PC-3 (cell line): ENCODE results near the gene TNFRSF19. TPM values are rescaled to one million over a fixed set of nuclear protein-coding genes. Genes with fewer than 3 reads are reported as not detected.
A peak's percentile ranks its signal among the peaks of the same experiment; 100 is the strongest.

Source experiments
- ATAC-seq: fragments of 200-7000 bp; cut with Tn5 transposase; 2 replicates; pipeline ENCODE4 v1.9.1; 2020; ENCODE audit warnings: mild to moderate bottlenecking, moderate library complexity
- BruUV-seq: library from RNA; stranded (reverse); fragments of 400-500 nt; replicated peaks from 2 replicates; lab custom pipeline; 2021; lab: Mats Ljungman, UMichigan
- CTCF ChIA-PET: fragments of 300-600 bp; sonication (Branson Sonifier 250); formaldehyde crosslinking; loops from one replicate; lab custom pipeline; 2022; ENCODE audit warnings: antibody characterized with exemption; lab: Charles Lee
- POLR2A ChIA-PET: fragments of 300-600 bp; sonication (Branson Sonifier 250); formaldehyde crosslinking; loops from one replicate; lab custom pipeline; 2022; ENCODE audit warnings: antibody characterized with exemption; ENCODE audit not compliant: unreplicated experiment; lab: Charles Lee
- DNase-seq: peaks from one replicate; pipeline ENCODE4 v3.0.0-alpha.2; 2015
- H2AFZ ChIP-seq: fragments of 300-600 bp; sonication (generic); 2 replicates; pipeline ENCODE4 v1.6.0; 2016; ENCODE audit warnings: antibody characterized with exemption, low read length
- H3F3A ChIP-seq: fragments of 300-600 bp; sonication (generic); one replicate; pipeline ENCODE4 v1.6.0; 2017; ENCODE audit warnings: antibody characterized with exemption, low read length, control low read depth, mild to moderate bottlenecking; ENCODE audit not compliant: unreplicated experiment
- H3K27ac ChIP-seq: fragments of 300-600 bp; sonication (generic); 2 replicates; pipeline ENCODE4 v1.5.1; 2016; ENCODE audit warnings: mild to moderate bottlenecking, low read length
- H3K27me3 ChIP-seq: fragments of 300-600 bp; sonication (generic); 2 replicates; pipeline ENCODE4 v1.6.1; 2016; ENCODE audit warnings: low read length, mixed read lengths
- H3K36me3 ChIP-seq: fragments of 300-600 bp; sonication (generic); 2 replicates; pipeline ENCODE4 v1.6.1; 2016; ENCODE audit warnings: low read depth, mixed run types, low read length, mixed read lengths
- H3K4me1 ChIP-seq: fragments of 300-600 bp; sonication (generic); 2 replicates; pipeline ENCODE4 v1.5.1; 2016; ENCODE audit warnings: low read length; ENCODE audit not compliant: insufficient read depth
- H3K4me2 ChIP-seq: fragments of 300-600 bp; sonication (generic); 2 replicates; pipeline ENCODE4 v1.6.0; 2016; ENCODE audit warnings: low read length
- H3K4me3 ChIP-seq: fragments of 300-600 bp; sonication (generic); 2 replicates; pipeline ENCODE4 v1.5.1; 2016; ENCODE audit warnings: mild to moderate bottlenecking, low read length, mixed read lengths
- H3K79me2 ChIP-seq: fragments of 300-600 bp; sonication (generic); 2 replicates; pipeline ENCODE4 v1.6.1; 2017; ENCODE audit warnings: low read length, mixed read lengths
- H3K9ac ChIP-seq: fragments of 300-600 bp; sonication (generic); 2 replicates; pipeline ENCODE4 v1.6.0; 2016; ENCODE audit warnings: mild to moderate bottlenecking, low read length
- H3K9me2 ChIP-seq: fragments of 300-600 bp; sonication (generic); replicated peaks from 2 replicates; pipeline ENCODE4 v1.6.1; 2016; ENCODE audit warnings: mixed run types, low read length, mixed read lengths
- H3K9me3 ChIP-seq: fragments of 300-600 bp; sonication (generic); 2 replicates; pipeline ENCODE4 v1.6.1; 2016; ENCODE audit warnings: low read length, mixed read lengths
- H4K20me1 ChIP-seq: fragments of 300-600 bp; sonication (generic); 2 replicates; pipeline ENCODE4 v1.6.1; 2016; ENCODE audit warnings: low read length, mixed read lengths
- CTCF ChIP-seq: fragments of 300-600 bp; sonication (generic); conservative IDR thresholded peaks from 2 replicates; pipeline ENCODE4 v1.5.1; 2017; ENCODE audit warnings: antibody characterized with exemption, low read depth, mild to moderate bottlenecking, low read length
- EZH2 ChIP-seq: fragments of 300-600 bp; sonication (generic); IDR thresholded peaks from one replicate; pipeline ENCODE4 v1.6.1; 2017; ENCODE audit warnings: antibody characterized with exemption, mild to moderate bottlenecking, low read length; ENCODE audit not compliant: unreplicated experiment
- EZH2phosphoT487 ChIP-seq: fragments of 300-600 bp; sonication (generic); IDR thresholded peaks from 2 replicates; pipeline ENCODE4 v1.6.1; 2018; ENCODE audit warnings: mild to moderate bottlenecking, antibody characterized with exemption, low read length, borderline replicate concordance
- intact Hi-C: fragments of 100-400 bp; cut with micrococcal nuclease; formaldehyde crosslinking; loops from 2 replicates; pipeline ENCODE4 v1.9.0; 2023
- total RNA-seq: library from RNA; depleted of rRNA; stranded (reverse); fragments of >200 nt; gene quantifications from 2 replicates; pipeline ENCODE4 v1.2.3, GENCODE V29; 2014

The TNFRSF19 gene
- total RNA-seq, 1 experiment from 2014 or later: 6.1 TPM

- intact Hi-C loops: loop anchor here (1.0 to 5.0 kb wide), 5 partner anchors 93 to 307 kb away; partner anchors contain the start of gene MIPEP
- Histone ChIP-seq H3K9me2 (no peaks in the 10 kb centered on the region), H3K36me3 (no peaks in the 10 kb centered on the region), H3K79me2 (no peaks in the 10 kb centered on the region), H2AFZ (peak overlapping the region; percentile 94), H3K4me1 (peaks cover 12% of the 10 kb centered on the region; the same call in 1 of the 2 replicates), H4K20me1 (no peaks in the 10 kb centered on the region), H3K9ac (peak overlapping the region; percentile 78), H3K4me3 (peak overlapping the region; percentile 82), H3F3A (no peaks in the 10 kb centered on the region), H3K27ac (no peak overlapping the region), H3K27me3 (no peaks in the 10 kb centered on the region), H3K4me2 (peak overlapping the region; percentile 77), H3K9me3 (no peaks in the 10 kb centered on the region)
- CTCF ChIA-PET: interaction anchor here (0.7 kb wide), 1 partner anchor 183 kb away, joined by 3 read pairs; no protein-coding TSS in a partner anchor
- POLR2A ChIA-PET: interaction anchor here (0.6 kb wide), 1 partner anchor 105 kb away, joined by 3 read pairs; no protein-coding TSS in a partner anchor
- TF ChIP-seq EZH2: no peak
- no peak for TF ChIP-seq EZH2phosphoT487
- TF ChIP-seq CTCF: no peak
- peak; percentile 24 for DNase-seq
- peak; percentile 2; the same call in 1 of the 2 replicates for ATAC-seq
- BruUV-seq: TSS peak; percentile 44
These were observed 9.9 kb downstream of the TNFRSF19 start for GRCh38 chr13:23579896-23580683.

- Histone ChIP-seq H3F3A (no peaks in the 10 kb centered on the region), H3K4me1 (peaks cover 12% of the 10 kb centered on the region; the same call in 1 of the 2 replicates), H3K4me2 (peak overlapping the region; percentile 77), H4K20me1 (no peaks in the 10 kb centered on the region), H3K9me2 (no peaks in the 10 kb centered on the region), H3K79me2 (no peaks in the 10 kb centered on the region), H3K27ac (no peak overlapping the region), H3K9ac (peak overlapping the region; percentile 78; the same call in 1 of the 2 replicates), H3K36me3 (no peaks in the 10 kb centered on the region), H2AFZ (0 out of 2 replicates have a peak overlapping the region, but pooled peaks have one; percentile 94), H3K4me3 (peak overlapping the region; percentile 82), H3K9me3 (no peaks in the 10 kb centered on the region), H3K27me3 (no peaks in the 10 kb centered on the region)
- TF ChIP-seq EZH2 (no peak), CTCF (no peak), EZH2phosphoT487 (no peak)
- ATAC-seq (no peak), DNase-seq (no peak)
- intact Hi-C loops: loop anchor here (1.0 to 5.0 kb wide), 3 partner anchors 92 to 307 kb away; partner anchors contain the start of gene MIPEP
- CTCF ChIA-PET: no interaction called here
- no TSS peak for BruUV-seq
- POLR2A ChIA-PET: interaction anchor here (0.6 kb wide), 1 partner anchor 104 kb away, joined by 3 read pairs; no protein-coding TSS in a partner anchor
These were observed 10.5 kb downstream of the TNFRSF19 start for GRCh38 chr13:23580684-23581060.
